HepG2 (cell line): ENCODE results near the gene ME3. TPM values are rescaled to one million over a fixed set of nuclear protein-coding genes. Genes with fewer than 3 reads are reported as not detected.

ENCODE experiments used
- ATAC-seq: fragments of 200-7000 bp; cut with Tn5 transposase; 3 replicates; pipeline ENCODE4 v1.9.1; 2020; ENCODE audit warnings: mild to moderate bottlenecking, moderate library complexity
- BruUV-seq: library from RNA; stranded (reverse); fragments of 400-500 nt; replicated peaks from 2 replicates; lab custom pipeline; 2021; lab: Mats Ljungman, UMichigan
- CTCF ChIA-PET: fragments of 300-600 bp; formaldehyde crosslinking; extraction: SDS; loops from one replicate; lab custom pipeline; 2021; ENCODE audit warnings: low total read pairs, inconsistent platforms, low intra/inter-chr PET ratio; lab: Yijun Ruan, JAX
- POLR2A ChIA-PET: fragments of 350-600 bp; sonication (Branson Sonifier 250); formaldehyde crosslinking; loops from one replicate; lab custom pipeline; 2020; ENCODE audit warnings: antibody characterized with exemption, inconsistent platforms; lab: Yijun Ruan, JAX
- DNase-seq: peaks from one replicate; pipeline ENCODE4 v3.0.0-alpha.2; 2015; ENCODE audit warnings: low spot score
- FAIRE-seq: peaks from 3 replicates; lab custom pipeline; 2011; peaks lifted over from hg19 to GRCh38; lab: Jason Lieb, UNC
- H2AFZ ChIP-seq: one replicate; pipeline ENCODE4 v1.6.1; 2011; ENCODE audit warnings: low read length, inconsistent platforms
- H3K27ac ChIP-seq: fragments of 300-600 bp; 3 replicates; pipeline ENCODE4 v1.8.0; 2011; ENCODE audit warnings: mixed run types, mild to moderate bottlenecking, mixed read lengths, low read length, inconsistent platforms; ENCODE audit not compliant: insufficient read depth; ENCODE audit errors: extremely low read length
- H3K27me3 ChIP-seq, 2 experiments: fragments of 200-600 bp in 1 of 2; 2 replicates in 1 of 2; 3 replicates in 1 of 2; pipeline versions ENCODE4 v1.6.0 to v1.8.0; 2011; ENCODE audit warnings: low read length in 2 of 2, mild to moderate bottlenecking in 2 of 2, moderate library complexity in 2 of 2, inconsistent platforms in 1 of 2; ENCODE audit not compliant: insufficient read depth in 2 of 2, control insufficient read depth in 1 of 2
- H3K36me3 ChIP-seq, 2 experiments: fragments of 200-600 bp in 1 of 2; replicated peaks in 1 of 2; 2 replicates in 1 of 2; 3 replicates in 1 of 2; pipeline versions ENCODE4 v1.5.1 to v1.8.0; 2011; ENCODE audit warnings: low read length in 2 of 2, inconsistent platforms in 1 of 2; ENCODE audit not compliant: insufficient read depth in 2 of 2, control insufficient read depth in 1 of 2
- H3K4me1 ChIP-seq: 2 replicates; pipeline ENCODE4 v1.5.1; 2012; ENCODE audit warnings: low read length, inconsistent platforms; ENCODE audit not compliant: insufficient read depth
- H3K4me2 ChIP-seq: 2 replicates; pipeline ENCODE4 v1.6.0; 2011; ENCODE audit warnings: low read depth, low read length, inconsistent platforms
- H3K4me3 ChIP-seq, 3 experiments: fragments of 200-600 bp in 1 of 3; sonication (generic), shearing (Covaris generic) in 1 of 3; replicated peaks in 1 of 3; 2 replicates each; pipeline ENCODE4 v1.5.1; 2011 to 2016; ENCODE audit warnings: low read length in 3 of 3, inconsistent platforms in 2 of 3, low read depth in 2 of 3, mild to moderate bottlenecking in 2 of 3, control low read depth in 1 of 3, mixed read lengths in 1 of 3; ENCODE audit not compliant: insufficient read depth in 1 of 3
- H3K79me2 ChIP-seq: one replicate; pipeline ENCODE4 v1.6.1; 2011; ENCODE audit warnings: low read length, inconsistent platforms; ENCODE audit not compliant: insufficient read depth
- H3K9ac ChIP-seq: 2 replicates; pipeline ENCODE4 v1.6.0; 2011; ENCODE audit warnings: mild to moderate bottlenecking, low read depth, low read length, inconsistent platforms; ENCODE audit not compliant: insufficient read depth
- H3K9me3 ChIP-seq: 2 replicates; pipeline ENCODE4 v1.5.1; 2012; ENCODE audit warnings: mild to moderate bottlenecking, low read length
- H4K20me1 ChIP-seq: 2 replicates; pipeline ENCODE4 v1.6.0; 2011; ENCODE audit warnings: inconsistent platforms, mild to moderate bottlenecking, low read length, moderate library complexity; ENCODE audit not compliant: insufficient read depth
- ATF2 ChIP-seq: sonication (generic); formaldehyde crosslinking; IDR thresholded peaks from 2 replicates; pipeline ENCODE4 v1.4.0; 2020; ENCODE audit warnings: missing genetic modification reagents
- FOXA3 ChIP-seq: IDR thresholded peaks from 2 replicates; pipeline ENCODE4 v1.6.1; 2016; ENCODE audit warnings: missing genetic modification reagents, missing compliant biosample characterization
- FOXO1 ChIP-seq: sonication (generic); formaldehyde crosslinking; IDR thresholded peaks from 2 replicates; pipeline ENCODE4 v1.4.0; 2020; ENCODE audit warnings: missing genetic modification reagents
- MXD3 ChIP-seq: IDR thresholded peaks from 2 replicates; pipeline ENCODE4 v1.6.1; 2016; ENCODE audit warnings: mild to moderate bottlenecking, missing biosample characterization, missing genetic modification reagents
- MYPOP ChIP-seq: sonication (generic); formaldehyde crosslinking; IDR thresholded peaks from 2 replicates; pipeline ENCODE4 v1.8.1; 2023; ENCODE audit warnings: mild to moderate bottlenecking, moderate library complexity, missing genetic modification reagents
- NBN ChIP-seq: fragments of 450-650 bp; conservative IDR thresholded peaks from 2 replicates; pipeline ENCODE4 v1.6.1; 2017
- RNF2 ChIP-seq: fragments of 450-650 bp; conservative IDR thresholded peaks from 2 replicates; pipeline ENCODE4 v1.6.1; 2016; ENCODE audit warnings: low read depth
- TOPORS ChIP-seq: sonication (generic); formaldehyde crosslinking; IDR thresholded peaks from 2 replicates; pipeline ENCODE4 v1.8.0; 2023; ENCODE audit warnings: mild to moderate bottlenecking, missing genetic modification reagents
- ZBTB20 ChIP-seq: sonication (generic); formaldehyde crosslinking; IDR thresholded peaks from 2 replicates; pipeline ENCODE4 v1.8.1; 2023; ENCODE audit warnings: missing genetic modification reagents, low read depth, mild to moderate bottlenecking, borderline replicate concordance
- ZFY ChIP-seq: sonication (generic); formaldehyde crosslinking; IDR thresholded peaks from 2 replicates; pipeline ENCODE4 v1.4.0; 2020; ENCODE audit warnings: missing genetic modification reagents
- ZNF646 ChIP-seq: sonication (generic); formaldehyde crosslinking; IDR thresholded peaks from 2 replicates; pipeline ENCODE4 v1.9.0; 2021; ENCODE audit warnings: mild to moderate bottlenecking, missing genetic modification reagents
- ZNF777 ChIP-seq: sonication (generic); formaldehyde crosslinking; IDR thresholded peaks from 2 replicates; pipeline ENCODE4 v1.4.0; 2020; ENCODE audit warnings: missing genetic modification reagents
- in situ Hi-C: cut with HindIII; loops from 2 replicates; pipeline ENCODE4 v1.10.0; 2017; ENCODE audit warnings: low pct_unique_long_range_greater_than_20kb; ENCODE audit not compliant: extremely low pct_ligation_motif_present
- intact Hi-C: fragments of 100-400 bp; cut with micrococcal nuclease; formaldehyde crosslinking; loops from one replicate; pipeline ENCODE4 v1.10.0; 2022; ENCODE audit not compliant: unreplicated experiment
- polyA plus RNA-seq, 8 experiments: library from polyadenylated mRNA; depleted of rRNA in 3 of 8; stranded (reverse) in 7 of 8; unstranded in 1 of 8; fragments of >200 nt; fragmentation: Illumina TruSeq in 4 of 8; extraction: Trizol in 4 of 8; gene quantifications; 2 replicates each; pipeline versions ENCODE4 v1.2.1 to v1.2.3, GENCODE V29; 2011 to 2016; ENCODE audit warnings: low read depth in 4 of 8, missing spikeins in 1 of 8, mixed read lengths in 1 of 8; ENCODE audit not compliant: insufficient read depth in 1 of 8
- total RNA-seq, 5 experiments: library from RNA; depleted of rRNA; stranded (reverse); fragments of >200 nt; fragmentation: Illumina TruSeq; extraction: Trizol; gene quantifications; 2 replicates each; pipeline ENCODE4 v1.2.3, GENCODE V29; 2016; ENCODE audit warnings: low read depth in 1 of 5

Gene ME3
- total and polyA plus RNA-seq, 2 of the 13 experiments (the other 11 are each of a cell fraction or from before 2014, with no cell fraction given) = not detected

GRCh38 chr11:86713552-86713951, 41.1 kb upstream of the ME3 start (continued):
- TF ChIP-seq ZNF646 (CRISPR knock-in tag) = no peak
- TF ChIP-seq ZNF777 (CRISPR knock-in tag) = no peak
- TF ChIP-seq FOXO1 = no peak
- no peak for TF ChIP-seq NBN
- no peak for TF ChIP-seq MYPOP (CRISPR knock-in tag)
- no peak for TF ChIP-seq RNF2
- TF ChIP-seq, all 625 proteins: peak for 0

GRCh38 chr11:86710936-86711335, 38.5 kb upstream of the ME3 start:
- CTCF ChIA-PET = no interaction called here
- Histone ChIP-seq H3K4me1 (peaks cover 11% of the 10 kb centered on the region), H2AFZ (no peak overlapping the region), H3K79me2 (no peaks in the 10 kb centered on the region), H3K9ac (no peak overlapping the region), H3K27ac (no peak overlapping the region), H3K27me3 (peaks cover 0 to 27% of the 10 kb centered on the region in 2 experiments; a peak in 3 of 5 replicates), H3K9me3 (no peaks in the 10 kb centered on the region), H3K4me3 (no peak overlapping the region), H3K36me3 (no peaks in the 10 kb centered on the region), H4K20me1 (peaks cover 3% of the 10 kb centered on the region; the same call in 1 of the 2 replicates), H3K4me2 (no peak overlapping the region)
- POLR2A ChIA-PET = no interaction called here
- intact Hi-C loops (no loop called here), in situ Hi-C loops (no loop called here)
- no peak for FAIRE-seq
- no TSS peak for BruUV-seq
- no peak for DNase-seq
- no peak for ATAC-seq
- no peak for TF ChIP-seq ATF2 (CRISPR knock-in tag)
- TF ChIP-seq MXD3 (CRISPR knock-in tag) = no peak
- TF ChIP-seq TOPORS (CRISPR knock-in tag) = no peak
- no peak for TF ChIP-seq ZBTB20 (CRISPR knock-in tag)
- no peak for TF ChIP-seq FOXA3 (CRISPR knock-in tag)
- no peak for TF ChIP-seq ZFY (CRISPR knock-in tag)
